Left lung (tissue), 10 donors: Measurements from ENCODE around the gene TCF7. TPM values are rescaled to one million over a fixed set of nuclear protein-coding genes. Genes with fewer than 3 reads are reported as not detected.

Experiments used
- ATAC-seq: fragments of 200-7000 bp; cut with Tn5 transposase; one replicate; pipeline ENCODE4 v1.9.1; 2020; ENCODE audit warnings: moderate library complexity
- DNase-seq, 4 donors: peaks; one replicate each; pipeline ENCODE4 v3.0.0-alpha.2; 2013 to 2020
- H3K27ac ChIP-seq, 2 donors: fragments of 200-600 bp; sonication (generic) in 1 of 2; one replicate each; pipeline versions ENCODE4 v1.5.0 to v1.8.0; 2020 to 2021
- H3K27me3 ChIP-seq, 2 donors: fragments of 200-600 bp; sonication (generic) in 1 of 2; one replicate each; pipeline versions ENCODE4 v1.5.0 to v1.8.0; 2020 to 2021
- H3K36me3 ChIP-seq, 2 donors: fragments of 200-600 bp; sonication (generic) in 1 of 2; one replicate each; pipeline versions ENCODE4 v1.5.0 to v1.8.0; 2020 to 2021
- H3K4me1 ChIP-seq, 2 donors: fragments of 200-600 bp; one replicate each; pipeline ENCODE4 v1.8.0; 2021
- H3K4me3 ChIP-seq, 2 donors: fragments of 200-600 bp; sonication (generic) in 1 of 2; one replicate each; pipeline versions ENCODE4 v1.5.0 to v1.8.0; 2020 to 2021; ENCODE audit warnings: mild to moderate bottlenecking in 1 of 2
- H3K9me3 ChIP-seq, 2 donors: fragments of 200-600 bp; sonication (generic) in 1 of 2; one replicate each; pipeline versions ENCODE4 v1.5.0 to v1.8.0; 2020 to 2021
- intact Hi-C, 2 donors: fragments of 100-400 bp; cut with DNase I; formaldehyde crosslinking; loops; one replicate each; pipeline versions ENCODE4 v1.11.2 to v1.14.2; 2022
- polyA plus RNA-seq, 6 donors: library from polyadenylated mRNA; unstranded; fragments of 120-200 nt; gene quantifications; one replicate each; pipeline ENCODE4 v1.2.1, GENCODE V29; 2013; ENCODE audit not compliant: insufficient read length in 6 of 6
- total RNA-seq, 2 donors: library from RNA; stranded (reverse); fragmentation: NEBNext Ultra II Directional; extraction: Animal tissue kit (Norgen Biotek cat#: 25700); gene quantifications; one replicate each; pipeline ENCODE4 v1.2.1, GENCODE V29; 2021
- TF ChIP-seq, protein P1 (sequence below), 2 donors: fragments of 200-600 bp; sonication (generic) in 1 of 2; IDR thresholded peaks; one replicate each; pipeline versions ENCODE4 v1.5.0 to v1.8.0; 2021; ENCODE audit warnings: antibody characterized with exemption in 2 of 2
- donor health status: DM: no; HTN: yes; CAD: no.
- donor health status: DM: no; HTN: no; CAD: no.

The TCF7 gene
- total and polyA plus RNA-seq, 8 donors = 4.8 to 18.8 (median 17.4) TPM

DNA sequence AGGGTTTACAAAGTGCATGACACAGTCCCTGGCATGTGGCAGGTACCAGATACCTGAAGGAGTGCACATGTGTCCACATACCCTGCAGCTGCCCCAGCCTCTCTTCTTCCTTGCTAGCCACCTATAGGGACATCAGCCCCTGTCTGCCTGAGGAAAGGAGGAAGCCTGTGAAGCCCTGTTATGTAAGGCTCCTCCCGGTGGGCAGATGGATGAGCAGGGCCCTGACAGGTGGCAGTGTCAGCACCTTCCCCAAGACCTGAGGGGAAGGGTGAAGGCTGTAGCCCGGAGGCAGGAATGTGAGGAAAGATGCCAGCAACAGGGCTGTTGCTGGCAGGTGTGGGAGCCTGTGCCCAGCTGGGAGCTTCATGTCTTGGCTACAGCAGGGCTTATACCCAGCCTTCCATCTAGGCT is 21.7 kb downstream of the TCF7 start:
- peaks cover 0 to 20% of the 10 kb centered on the region in 2 donors for H3K4me1 ChIP-seq
- H3K36me3 ChIP-seq = peaks cover 0 to 52% of the 10 kb centered on the region in 2 donors
- TF ChIP-seq, protein P1, sequence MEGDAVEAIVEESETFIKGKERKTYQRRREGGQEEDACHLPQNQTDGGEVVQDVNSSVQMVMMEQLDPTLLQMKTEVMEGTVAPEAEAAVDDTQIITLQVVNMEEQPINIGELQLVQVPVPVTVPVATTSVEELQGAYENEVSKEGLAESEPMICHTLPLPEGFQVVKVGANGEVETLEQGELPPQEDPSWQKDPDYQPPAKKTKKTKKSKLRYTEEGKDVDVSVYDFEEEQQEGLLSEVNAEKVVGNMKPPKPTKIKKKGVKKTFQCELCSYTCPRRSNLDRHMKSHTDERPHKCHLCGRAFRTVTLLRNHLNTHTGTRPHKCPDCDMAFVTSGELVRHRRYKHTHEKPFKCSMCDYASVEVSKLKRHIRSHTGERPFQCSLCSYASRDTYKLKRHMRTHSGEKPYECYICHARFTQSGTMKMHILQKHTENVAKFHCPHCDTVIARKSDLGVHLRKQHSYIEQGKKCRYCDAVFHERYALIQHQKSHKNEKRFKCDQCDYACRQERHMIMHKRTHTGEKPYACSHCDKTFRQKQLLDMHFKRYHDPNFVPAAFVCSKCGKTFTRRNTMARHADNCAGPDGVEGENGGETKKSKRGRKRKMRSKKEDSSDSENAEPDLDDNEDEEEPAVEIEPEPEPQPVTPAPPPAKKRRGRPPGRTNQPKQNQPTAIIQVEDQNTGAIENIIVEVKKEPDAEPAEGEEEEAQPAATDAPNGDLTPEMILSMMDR (IDR thresholded peaks at IDR 0.05) = no peak
- H3K27me3 ChIP-seq = no peaks in the 10 kb centered on the region
- no peak overlapping the region for H3K4me3 ChIP-seq
- DNase-seq (peak in 2 of 4 donors; percentile 25 to 40), ATAC-seq (no peak)
- H3K9me3 ChIP-seq = no peaks in the 10 kb centered on the region
- intact Hi-C loops = no loop called here
- H3K27ac ChIP-seq = no peak overlapping the region

DNA sequence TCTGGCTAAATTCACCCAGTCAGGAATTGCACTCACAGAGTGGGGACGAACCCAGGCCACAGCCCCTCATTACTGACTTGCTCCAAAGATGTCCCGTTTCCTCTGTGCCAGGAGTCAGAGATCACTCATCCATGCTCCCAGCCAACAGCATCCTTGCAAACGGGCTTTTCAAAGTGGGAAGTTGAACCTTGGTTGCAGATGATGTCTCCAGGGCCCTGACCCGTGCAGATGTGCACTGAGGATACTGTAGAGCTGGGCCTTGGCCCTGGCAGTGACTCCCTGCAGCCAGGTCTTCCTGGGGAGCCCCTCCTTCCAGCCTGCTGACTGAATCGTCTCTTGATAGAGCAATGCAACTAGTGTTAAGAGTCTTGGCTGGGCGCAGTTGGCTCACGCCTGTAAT is 22.3 kb downstream of the TCF7 start:
- DNase-seq = peak in 2 of 4 donors; percentile 6 to 16
- TF ChIP-seq, protein P1 (IDR thresholded peaks at IDR 0.05) = no peak
- intact Hi-C loops = no loop called here
- no peaks in the 10 kb centered on the region for H3K9me3 ChIP-seq
- no peak overlapping the region for H3K27ac ChIP-seq
- H3K36me3 ChIP-seq = peaks cover 0 to 56% of the 10 kb centered on the region in 2 donors
- peaks cover 0 to 20% of the 10 kb centered on the region in 2 donors for H3K4me1 ChIP-seq
- ATAC-seq = no peak
- no peak overlapping the region for H3K4me3 ChIP-seq
- H3K27me3 ChIP-seq = no peaks in the 10 kb centered on the region

DNA sequence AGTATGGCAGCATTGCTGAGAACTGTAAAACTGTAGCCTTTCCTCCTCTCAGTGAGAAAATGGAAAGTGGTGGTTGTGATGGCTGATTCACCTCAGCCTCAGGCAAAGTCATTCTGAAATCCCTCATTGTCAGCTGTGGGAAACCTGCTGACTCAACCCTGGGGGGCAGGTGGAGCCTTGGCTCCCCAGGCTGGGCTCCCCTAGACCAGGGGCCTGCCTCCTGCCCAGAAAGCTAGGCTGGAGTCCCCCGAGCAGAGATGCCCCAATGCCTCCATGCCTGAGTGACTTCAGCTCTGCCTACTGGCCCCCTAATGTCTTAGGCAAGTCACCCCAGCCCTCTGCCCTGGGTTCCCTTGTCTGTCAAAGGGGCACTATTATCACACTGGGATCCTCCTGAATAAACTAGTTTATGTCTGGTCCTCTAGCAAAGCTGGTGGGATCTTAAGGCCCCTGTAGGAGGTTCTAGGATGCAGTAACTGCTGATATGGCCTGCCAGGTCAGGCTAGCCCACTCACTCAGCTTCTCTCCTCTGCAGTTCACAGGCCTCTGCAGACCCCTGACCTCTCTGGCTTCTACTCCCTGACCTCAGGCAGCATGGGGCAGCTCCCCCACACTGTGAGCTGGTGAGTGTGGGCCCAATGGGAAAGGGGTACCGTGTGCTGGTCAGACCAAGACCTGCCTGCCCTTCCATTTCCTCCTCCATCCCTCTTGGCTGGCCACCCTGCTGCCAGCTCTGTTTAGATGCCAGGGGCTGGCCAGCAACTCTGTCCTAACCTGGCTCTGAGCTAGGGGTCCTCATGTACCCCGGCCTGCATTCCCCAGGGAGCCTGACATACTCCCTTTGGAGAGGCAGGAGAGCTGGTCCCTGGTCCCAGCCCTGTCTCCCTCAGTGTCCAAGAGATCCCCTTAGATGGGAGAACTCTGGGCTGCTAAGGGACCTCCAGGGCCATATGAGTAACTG is 24.2 kb downstream of the TCF7 start:
- TF ChIP-seq, protein P1 (IDR thresholded peaks at IDR 0.05) = no peak
- Histone ChIP-seq H3K27me3 (no peaks in the 10 kb centered on the region), H3K9me3 (no peaks in the 10 kb centered on the region), H3K4me1 (peaks cover 0 to 20% of the 10 kb centered on the region in 2 donors), H3K36me3 (peaks cover 0 to 65% of the 10 kb centered on the region in 2 donors), H3K27ac (no peak overlapping the region), H3K4me3 (no peak overlapping the region)
- intact Hi-C loops = no loop called here
- ATAC-seq (no peak), DNase-seq (peak in 1 of 4 donors; percentile 19)

DNA sequence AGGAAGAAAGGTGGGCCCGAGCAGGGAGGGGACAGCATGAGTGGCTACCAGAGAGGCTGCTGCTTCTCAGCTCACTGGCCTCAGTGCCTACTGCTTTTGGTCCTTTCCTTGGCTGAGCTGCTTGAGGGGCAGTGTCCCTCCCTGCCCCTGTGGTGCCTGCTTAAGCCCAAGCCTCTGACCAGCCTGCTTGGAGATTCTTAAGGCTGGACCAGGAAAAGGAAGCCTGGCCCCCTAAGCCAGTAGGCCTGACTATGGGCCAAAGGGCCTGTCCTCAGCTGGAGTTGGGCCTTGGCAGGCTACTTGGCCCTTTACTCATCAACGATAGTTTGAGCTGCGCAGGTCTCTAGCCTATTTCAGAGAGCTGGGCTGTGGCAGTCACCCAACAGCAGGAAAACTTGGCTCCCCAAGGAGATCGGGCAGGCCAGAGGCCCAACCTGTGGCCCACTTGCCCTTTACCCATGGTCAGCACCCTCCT is 24.9 kb downstream of the TCF7 start:
- H3K36me3 ChIP-seq = peaks cover 0 to 65% of the 10 kb centered on the region in 2 donors
- peaks cover 0 to 20% of the 10 kb centered on the region in 2 donors for H3K4me1 ChIP-seq
- H3K9me3 ChIP-seq = no peaks in the 10 kb centered on the region
- TF ChIP-seq, protein P1 (IDR thresholded peaks at IDR 0.05) = no peak
- peak in 1 of 4 donors; percentile 7 for DNase-seq
- no peak overlapping the region for H3K27ac ChIP-seq
- intact Hi-C loops = no loop called here
- H3K4me3 ChIP-seq = no peak overlapping the region
- ATAC-seq = no peak
- H3K27me3 ChIP-seq = no peaks in the 10 kb centered on the region

DNA sequence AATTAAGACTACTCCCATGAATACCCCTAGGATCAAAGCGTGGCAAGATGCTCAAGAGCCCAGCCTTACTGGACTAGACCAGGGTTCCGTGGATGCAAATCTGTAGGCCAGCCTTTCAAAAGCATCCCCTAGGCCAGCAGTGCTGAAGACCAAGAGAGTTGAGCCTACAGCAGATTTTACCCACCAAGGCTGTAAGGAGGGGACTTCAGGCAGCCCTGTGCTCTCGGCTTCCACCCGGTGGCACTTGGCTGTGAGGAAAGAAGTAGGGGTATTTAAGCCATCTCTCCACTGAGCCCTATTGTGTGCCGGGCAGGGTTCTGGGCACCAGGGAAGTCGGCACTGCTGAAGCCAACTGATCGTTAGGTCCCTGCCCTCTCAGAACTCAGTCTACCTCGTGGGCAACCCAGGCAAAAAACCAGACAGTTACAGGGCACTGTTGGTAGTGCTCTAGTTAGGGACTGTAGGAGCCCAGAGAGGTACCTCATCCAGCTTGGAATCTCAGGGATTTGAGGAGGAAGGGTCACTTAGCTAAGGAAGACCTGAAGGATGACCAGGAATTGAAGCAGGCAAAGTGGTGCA is 25.5 kb downstream of the TCF7 start:
- Histone ChIP-seq H3K9me3 (no peaks in the 10 kb centered on the region), H3K27ac (no peak overlapping the region), H3K27me3 (no peaks in the 10 kb centered on the region), H3K4me3 (no peak overlapping the region), H3K36me3 (peaks cover 0 to 65% of the 10 kb centered on the region in 2 donors), H3K4me1 (peaks cover 0 to 20% of the 10 kb centered on the region in 2 donors)
- TF ChIP-seq, protein P1 (IDR thresholded peaks at IDR 0.05) = no peak
- ATAC-seq = no peak
- intact Hi-C loops = loop anchor here in 1 of 2 donors (5.0 kb wide), 2 partner anchors 38 to 98 kb away; no protein-coding TSS in a partner anchor
- DNase-seq = peak in 1 of 4 donors; percentile 6
